UCSD-AML1 (cell line): ENCODE measurements around the gene TBC1D3D.
"Not testable (repeated sequence)": the region's sequence is repeated elsewhere in the genome, so short reads cannot be mapped to it uniquely, and the experiment has no call there.

Experiments
- DNase-seq: peaks from one replicate; lab custom pipeline; 2025; ENCODE audit not compliant: unreplicated experiment; lab: John Stamatoyannopoulos, UW

Gene TBC1D3D

GRCh38 chr17:38003676-38004075 lies at the start of gene TBC1D3D:
Gene TBC1D3D (plus strand): TSS chr17:38003976. CDS start chr17:38005561, 1,585 bp downstream.
- DNase-seq, result not testable (repeated sequence)

GRCh38 chr17:37988960-37989359 lies 14.8 kb upstream of the TBC1D3D start, which contains the start of gene TBC1D3L:
Gene TBC1D3L (minus strand): TSS chr17:37989060. CDS start chr17:37987520, 1,540 bp downstream.
- not testable (repeated sequence) for DNase-seq
